Activated CD4-positive, alpha-beta T cell treated with anti-CD3 and anti-CD28 coated beads, Interleukin-2, Interleukin-6, amounts not matched to agents 100 ng/mL and 50 ng/mL, durations not matched to agents 16 hours and 8 hours (primary cell): ENCODE data around the gene NDOR1.

ENCODE experiments used
- DNase-seq: peaks from one replicate; pipeline ENCODE4 v3.0.0-alpha.2; 2020

Gene NDOR1

GRCh38 chr9:137221506-137222111 lies 16.1 kb downstream of the NDOR1 start:
- peak; percentile 20 for DNase-seq

GRCh38 chr9:137222190-137223077 lies 16.9 kb downstream of the NDOR1 start, which contains the start of gene RNF208:
Gene RNF208, minus strand, starts transcription at chr9:137222240. Its CDS starts 1,028 bp downstream, at chr9:137221212.
- DNase-seq = peak; percentile 15

DNA sequence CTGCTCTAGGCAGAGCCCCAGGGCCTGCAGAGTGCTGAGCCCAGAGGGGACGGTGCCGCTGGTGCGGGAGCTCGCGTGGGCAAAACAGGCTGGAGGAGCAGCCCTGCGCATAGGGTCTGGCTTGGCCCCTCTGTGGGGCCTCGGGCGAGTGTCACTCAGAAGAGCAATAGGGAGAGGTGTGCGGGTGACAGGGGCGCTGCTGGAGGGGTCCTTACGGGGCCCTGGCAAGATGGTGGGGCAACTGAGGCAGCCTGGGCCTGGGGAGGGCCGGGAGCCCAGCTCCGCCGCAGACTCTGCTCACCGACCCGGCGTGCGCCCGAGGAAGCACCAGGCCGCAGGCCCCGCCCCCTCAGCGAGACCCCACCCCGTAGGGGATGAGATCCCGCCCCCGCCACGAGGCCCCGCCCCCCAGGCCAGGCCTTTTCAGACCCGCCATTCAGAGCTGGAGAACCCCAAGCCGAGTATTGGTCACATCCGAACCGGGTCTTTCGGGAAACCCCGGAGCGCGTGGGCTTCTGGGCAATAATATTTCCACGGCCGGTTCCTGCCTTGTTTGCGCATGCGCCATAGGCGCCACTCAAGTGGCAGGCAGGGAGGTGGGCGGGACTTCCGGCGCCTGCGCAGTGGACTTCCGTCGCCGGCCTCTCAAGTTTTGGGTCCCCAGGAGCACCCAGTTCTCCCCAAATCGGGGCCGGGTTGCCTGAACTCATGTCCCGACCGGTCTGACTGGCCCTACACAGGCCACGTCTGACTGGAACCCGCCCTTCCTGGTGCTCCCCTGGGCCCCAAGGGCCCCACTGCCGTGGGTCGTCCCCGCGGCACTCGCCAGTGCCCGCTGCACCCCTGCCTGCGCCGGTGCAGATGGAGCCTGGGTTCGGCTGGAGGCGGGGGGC lies 17.8 kb downstream of the NDOR1 start:
- peak; percentile 100 for DNase-seq

DNA sequence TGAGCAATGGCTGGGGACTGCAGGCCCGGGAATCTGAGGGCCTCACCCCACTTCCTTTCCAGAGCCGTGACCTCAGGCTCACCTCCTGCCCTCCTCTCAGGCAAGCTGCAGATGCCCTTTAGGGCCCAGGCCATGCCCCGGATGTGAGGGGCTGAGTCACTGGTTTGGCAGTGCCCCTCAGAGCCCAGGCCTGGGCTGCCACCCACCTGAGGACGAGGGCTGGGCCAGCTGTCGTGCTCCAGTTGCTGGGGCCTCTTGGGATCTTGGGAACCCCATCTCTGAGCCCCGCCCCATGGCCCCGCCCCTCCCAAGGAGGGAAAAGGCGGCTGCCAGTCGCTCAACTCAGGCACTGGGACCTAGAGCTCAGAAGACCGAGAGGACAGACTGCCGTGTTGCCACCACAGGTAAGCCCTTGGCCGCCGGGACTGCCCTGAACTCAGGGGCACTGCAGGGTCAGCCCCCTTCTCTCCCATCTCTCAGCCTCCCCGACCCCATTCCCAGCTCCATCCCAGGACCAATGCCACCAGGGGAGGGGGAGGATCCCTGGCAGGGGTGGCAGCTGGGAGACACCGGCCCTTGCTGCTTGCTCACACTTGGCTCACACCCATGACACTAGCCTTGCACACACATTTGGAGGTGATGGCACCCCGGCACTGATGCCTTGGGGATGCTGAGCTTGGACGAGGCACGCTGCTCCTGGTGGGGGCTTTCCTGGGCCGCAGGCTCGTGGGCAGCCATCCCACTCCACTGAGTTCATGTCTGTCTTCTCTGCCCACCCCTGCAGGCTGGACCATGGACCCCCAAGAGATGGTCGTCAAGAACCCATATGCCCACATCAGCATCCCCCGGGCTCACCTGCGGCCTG lies 19.6 kb downstream of the NDOR1 start, which contains the start of gene CYSRT1:
Gene CYSRT1, plus strand, starts transcription at position 345 of the 865 bp plus-strand sequence. Its CDS starts 448 bp downstream, at position 793.
- DNase-seq = peak; percentile 41

- no peak for DNase-seq
Measured at GRCh38 chr9:137225699-137226331, 20.3 kb downstream of the NDOR1 start.

DNA sequence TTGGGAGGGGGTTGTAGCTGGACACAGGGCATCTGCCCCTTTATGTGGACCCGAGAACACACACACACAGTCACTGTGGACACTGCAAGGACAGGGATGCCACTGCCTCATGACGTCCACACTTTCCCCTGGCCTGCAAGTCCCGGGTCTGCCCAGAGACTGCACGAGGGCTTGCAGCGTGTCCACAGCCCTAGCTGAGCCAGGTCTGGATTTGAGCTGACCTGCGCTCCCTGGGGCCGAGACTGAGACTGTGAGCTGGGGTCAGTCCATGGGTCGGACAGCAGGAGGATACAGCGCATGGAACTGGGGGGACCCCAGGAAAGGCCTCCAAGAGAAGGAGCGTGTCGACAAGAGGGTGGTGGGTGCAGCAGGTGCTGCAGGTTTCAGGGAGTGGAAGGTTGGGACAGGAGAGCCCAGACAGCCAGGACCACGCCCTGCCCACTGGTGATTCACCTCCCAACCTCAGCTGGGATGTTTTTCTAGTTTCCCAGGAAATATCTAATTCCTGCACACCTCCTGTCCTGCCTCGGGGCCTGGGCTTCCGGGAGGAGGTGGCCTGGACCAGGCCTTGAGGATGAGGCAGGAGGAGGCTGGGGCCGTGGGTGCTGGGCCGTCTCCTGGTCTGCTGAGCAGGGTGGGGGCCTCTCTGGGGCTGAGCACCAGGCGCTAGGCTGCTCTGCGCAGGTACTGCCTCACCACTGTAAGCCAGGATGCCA lies 21.0 kb downstream of the NDOR1 start:
- DNase-seq = no peak

DNA sequence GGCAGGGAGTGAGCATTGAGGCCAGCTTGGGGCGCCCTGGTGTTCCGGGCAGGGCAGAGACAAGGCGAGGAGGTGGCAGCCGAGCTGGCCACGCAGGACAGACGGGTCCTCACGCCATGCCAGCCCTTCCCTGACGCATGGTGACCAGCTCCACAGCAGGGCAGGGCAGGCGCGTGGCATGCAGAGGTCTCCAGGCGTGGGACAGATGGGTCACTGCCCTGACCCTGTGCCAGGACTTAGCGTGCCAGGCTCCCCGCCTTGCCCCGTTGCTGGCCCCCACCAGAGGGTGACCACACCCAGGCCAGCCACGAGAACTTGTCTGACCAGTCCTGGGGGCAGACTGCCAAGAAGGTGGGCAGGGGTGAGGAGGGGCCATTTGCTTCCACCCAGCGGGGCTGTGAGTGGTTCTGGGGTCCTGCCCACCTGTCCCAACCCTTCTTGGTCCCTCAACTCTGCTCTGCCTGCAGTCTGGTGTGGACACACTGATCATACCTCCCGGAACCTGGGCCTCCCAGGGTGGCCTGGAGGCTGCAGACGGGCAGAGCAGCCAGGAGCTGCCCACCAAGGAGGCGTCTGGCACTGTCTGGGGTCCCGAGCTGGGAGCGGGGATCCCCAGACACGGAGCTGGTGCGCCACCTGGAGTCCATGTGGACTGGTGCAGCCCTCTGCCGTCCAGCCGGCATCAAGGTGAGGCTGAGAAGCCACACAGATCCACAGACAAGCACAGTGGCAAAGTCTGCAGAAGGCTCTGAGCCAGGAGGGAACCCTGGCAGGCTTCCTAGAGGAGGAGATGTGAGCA lies 21.8 kb downstream of the NDOR1 start, which contains the start of gene RNF224:
Gene RNF224, plus strand, starts transcription at position 449 of the 799 bp plus-strand sequence. CDS start 834 bp downstream, outside the sequence.
- DNase-seq = peak; percentile 88

GRCh38 chr9:137227853-137228505 lies 22.5 kb downstream of the NDOR1 start:
- DNase-seq = no peak

- DNase-seq = no peak
Measured at GRCh38 chr9:137228506-137228967, 23.0 kb downstream of the NDOR1 start.

DNA sequence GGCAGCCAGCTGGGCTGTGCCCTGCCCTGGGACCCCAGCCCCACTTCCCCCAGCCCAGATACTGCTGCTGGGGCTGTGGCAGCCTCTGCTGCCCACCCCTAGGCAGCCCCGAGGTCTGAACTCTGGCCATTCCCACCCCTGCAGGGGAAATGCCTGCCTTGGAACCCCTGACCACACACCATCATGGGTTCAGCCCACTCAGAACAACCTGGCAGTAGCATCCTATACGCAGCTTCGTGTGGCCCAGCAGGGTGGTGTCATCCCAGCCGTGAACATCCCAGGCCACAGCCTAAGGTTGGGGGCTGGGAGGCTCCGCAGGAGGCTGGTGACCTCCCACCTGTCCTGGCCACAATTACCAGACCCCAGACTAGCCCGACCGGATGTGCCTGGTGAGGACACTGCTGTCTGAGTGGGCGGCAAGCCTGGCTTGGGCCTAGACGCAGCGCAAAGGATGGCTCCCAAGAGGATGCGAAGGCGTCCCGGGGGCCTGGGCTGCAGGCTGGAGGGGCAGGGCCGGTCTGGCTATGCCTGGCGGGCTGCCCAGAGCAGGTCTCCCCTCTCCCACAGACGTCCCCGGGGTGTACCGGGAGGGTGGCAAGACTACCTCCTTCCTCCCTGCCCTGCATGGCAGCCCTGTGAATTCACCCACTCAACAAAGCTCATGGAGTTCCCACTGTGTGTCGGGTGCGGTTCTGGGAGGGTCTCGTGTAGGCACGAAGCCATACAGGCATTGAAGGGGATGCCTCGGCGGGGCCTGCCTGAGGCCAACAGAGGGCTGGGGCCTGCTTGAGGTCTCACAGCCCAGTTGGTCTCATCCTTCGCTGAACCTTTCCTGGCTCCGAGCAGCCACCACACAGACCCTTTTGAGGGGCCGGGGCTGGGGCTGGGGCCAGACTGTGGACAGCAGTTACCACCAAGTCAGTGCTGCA lies 23.7 kb downstream of the NDOR1 start:
- no peak for DNase-seq

DNA sequence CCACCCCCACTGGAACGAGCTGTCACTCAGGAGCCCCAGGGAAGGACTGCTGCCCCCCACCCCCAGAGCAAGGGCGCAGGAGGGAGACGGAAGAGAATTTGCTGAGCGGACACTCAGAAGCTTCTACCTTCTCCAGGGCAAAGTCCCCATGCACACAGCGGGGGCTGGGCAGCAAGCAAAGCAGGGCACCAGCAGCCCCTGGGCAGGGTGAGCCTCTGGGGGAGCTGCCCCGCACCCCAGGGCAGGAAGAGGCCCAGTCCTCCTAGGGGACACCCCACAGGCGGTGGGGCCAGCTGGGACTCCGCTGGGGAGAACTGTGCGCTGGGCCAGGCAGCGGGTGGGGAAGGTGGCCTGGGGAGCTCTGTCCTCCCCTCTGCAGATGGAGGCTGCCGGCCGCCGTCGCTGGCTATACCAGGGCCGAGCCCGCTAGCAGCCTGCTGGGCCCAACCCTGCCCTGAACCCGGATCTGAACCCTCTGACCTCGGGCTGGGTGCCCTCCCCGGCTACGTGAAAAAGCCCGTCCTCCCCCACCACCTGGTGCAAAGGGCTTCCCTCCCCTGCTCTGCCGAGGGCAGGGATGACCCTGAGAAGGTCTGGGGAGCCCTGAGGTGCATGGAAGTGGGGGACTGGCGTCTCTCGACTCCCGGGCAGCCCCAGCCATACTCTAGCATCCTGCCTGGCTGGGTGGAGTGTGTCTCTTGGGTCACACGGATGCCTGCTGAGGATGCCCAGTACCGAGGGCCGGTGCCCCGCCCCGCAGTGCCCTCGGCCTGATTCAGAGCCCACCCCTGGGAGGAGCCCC lies 24.6 kb downstream of the NDOR1 start:
- no peak for DNase-seq

- DNase-seq = no peak
Measured at GRCh38 chr9:137230705-137231371, 25.3 kb downstream of the NDOR1 start, which contains the start of gene SLC34A3. Gene SLC34A3, plus strand, starts transcription at chr9:137230901. Its CDS starts 802 bp downstream, at chr9:137231703.

DNA sequence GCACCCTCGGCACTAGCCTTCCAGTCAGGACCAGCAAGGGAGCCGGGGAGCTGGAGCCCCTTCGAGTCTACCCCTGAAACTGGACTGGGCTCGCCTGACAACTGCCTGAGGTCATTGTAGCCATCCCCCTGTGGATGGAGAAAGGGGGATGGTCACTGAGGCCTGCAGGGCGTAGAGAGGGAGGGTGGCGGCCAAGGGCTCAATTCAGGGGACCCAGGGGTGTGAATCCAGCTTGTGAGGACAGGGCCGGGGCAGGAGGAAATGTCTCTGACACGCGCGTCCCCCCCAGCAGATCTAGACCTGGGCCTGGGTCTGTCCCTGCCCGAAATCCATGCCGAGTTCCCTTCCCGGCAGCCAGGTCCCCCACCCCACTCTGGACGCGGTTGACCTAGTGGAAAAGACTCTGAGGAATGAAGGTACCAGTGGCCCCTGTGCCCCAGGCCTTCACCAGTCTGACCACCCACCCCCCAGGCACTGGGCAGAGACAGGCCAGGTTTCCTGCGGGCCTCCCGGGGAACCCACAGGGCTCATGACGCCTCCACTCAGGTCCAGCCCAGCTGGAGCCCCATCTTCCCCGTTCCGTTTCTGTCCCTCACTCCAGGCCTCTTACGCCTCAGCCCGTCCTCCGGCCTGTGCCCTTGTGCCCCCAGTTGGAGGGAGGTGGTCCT lies 26.0 kb downstream of the NDOR1 start:
- no peak for DNase-seq

- DNase-seq = no peak
Measured at GRCh38 chr9:137232101-137232500, 26.6 kb downstream of the NDOR1 start.

DNA sequence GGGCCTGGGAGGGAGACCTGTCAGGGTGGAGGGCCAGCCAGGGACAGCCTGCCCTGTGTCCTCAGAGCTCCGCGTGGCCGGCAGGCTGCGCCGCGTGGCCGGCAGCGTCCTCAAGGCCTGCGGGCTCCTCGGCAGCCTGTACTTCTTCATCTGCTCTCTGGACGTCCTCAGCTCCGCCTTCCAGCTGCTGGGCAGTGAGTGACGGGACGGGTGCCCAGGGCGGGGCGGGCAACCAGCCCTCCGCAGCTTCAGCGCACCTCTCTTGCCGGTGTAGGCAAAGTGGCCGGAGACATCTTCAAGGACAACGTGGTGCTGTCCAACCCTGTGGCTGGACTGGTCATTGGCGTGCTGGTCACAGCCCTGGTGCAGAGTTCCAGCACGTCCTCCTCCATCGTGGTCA lies 27.0 kb downstream of the NDOR1 start:
- DNase-seq = no peak
